SKM-1 (cell line): Measurements from ENCODE around the gene LGR5.

ENCODE experiments used
- DNase-seq: peaks from one replicate; lab custom pipeline; 2025; ENCODE audit not compliant: unreplicated experiment; lab: John Stamatoyannopoulos, UW

The LGR5 gene

DNA sequence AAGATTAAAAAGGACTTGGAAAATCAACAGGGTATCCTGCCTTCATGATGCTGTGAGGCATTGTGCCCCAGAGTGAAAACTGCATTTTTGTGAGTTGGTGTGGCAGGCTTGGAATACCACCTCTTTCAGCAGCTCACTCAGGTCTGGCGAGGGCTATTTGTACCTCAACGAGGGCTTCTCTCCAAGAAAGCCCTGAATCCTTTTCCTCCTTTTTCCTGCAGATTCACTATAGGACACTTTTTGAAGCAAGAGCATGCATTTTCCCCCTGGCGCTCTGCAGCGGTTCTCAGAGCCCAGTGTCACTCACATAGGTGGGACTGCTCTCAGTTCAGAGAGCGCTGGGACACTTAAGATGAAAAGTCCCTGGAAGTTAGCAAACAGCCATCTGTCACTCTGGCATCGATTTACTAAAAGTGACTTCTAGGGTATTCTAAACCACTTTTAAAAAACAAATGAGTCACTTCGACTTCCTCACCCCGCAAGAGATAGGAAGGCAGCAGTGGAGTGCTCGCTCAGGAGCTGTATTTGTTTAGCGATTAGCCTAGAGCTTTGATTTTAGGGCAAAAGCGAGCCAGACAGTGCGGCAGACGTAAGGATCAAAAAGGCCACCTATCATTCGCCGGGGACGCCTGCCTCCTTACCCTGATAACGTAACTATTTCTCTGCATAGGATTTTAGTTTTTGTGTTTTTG, 782 bp upstream of the LGR5 start:
- DNase-seq: no peak

DNA sequence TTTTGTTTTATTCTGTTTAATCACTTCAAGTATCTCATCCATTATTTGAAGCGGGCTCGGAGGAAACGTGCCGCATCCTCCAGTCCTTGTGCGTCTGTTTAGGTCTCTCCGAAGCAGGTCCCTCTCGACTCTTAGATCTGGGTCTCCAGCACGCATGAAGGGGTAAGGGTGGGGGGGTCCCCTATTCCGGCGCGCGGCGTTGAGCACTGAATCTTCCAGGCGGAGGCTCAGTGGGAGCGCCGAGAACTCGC, 311 bp upstream of the LGR5 start:
- no peak for DNase-seq

DNA sequence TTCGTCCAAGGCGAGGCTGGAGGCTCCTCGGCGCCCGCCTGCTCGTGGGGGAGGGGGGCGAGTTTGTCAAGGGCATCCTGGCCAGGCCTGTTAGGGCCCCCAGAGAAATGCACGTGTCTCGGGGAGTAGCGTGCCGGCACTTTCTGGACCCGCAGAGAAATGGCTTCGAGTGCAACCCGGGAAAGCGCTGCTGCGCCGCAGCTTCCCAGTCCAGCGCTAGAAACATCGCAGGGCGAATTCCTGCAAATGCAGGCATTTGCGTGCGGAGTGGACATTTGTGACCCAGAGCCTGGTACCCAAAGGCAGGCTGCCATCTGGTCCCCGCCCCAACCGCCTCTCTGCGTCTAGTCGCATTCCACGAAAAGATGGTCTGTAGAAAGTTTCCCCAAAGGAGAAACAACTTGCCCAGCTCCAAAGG, 756 bp downstream of the LGR5 start:
- no peak for DNase-seq

DNA sequence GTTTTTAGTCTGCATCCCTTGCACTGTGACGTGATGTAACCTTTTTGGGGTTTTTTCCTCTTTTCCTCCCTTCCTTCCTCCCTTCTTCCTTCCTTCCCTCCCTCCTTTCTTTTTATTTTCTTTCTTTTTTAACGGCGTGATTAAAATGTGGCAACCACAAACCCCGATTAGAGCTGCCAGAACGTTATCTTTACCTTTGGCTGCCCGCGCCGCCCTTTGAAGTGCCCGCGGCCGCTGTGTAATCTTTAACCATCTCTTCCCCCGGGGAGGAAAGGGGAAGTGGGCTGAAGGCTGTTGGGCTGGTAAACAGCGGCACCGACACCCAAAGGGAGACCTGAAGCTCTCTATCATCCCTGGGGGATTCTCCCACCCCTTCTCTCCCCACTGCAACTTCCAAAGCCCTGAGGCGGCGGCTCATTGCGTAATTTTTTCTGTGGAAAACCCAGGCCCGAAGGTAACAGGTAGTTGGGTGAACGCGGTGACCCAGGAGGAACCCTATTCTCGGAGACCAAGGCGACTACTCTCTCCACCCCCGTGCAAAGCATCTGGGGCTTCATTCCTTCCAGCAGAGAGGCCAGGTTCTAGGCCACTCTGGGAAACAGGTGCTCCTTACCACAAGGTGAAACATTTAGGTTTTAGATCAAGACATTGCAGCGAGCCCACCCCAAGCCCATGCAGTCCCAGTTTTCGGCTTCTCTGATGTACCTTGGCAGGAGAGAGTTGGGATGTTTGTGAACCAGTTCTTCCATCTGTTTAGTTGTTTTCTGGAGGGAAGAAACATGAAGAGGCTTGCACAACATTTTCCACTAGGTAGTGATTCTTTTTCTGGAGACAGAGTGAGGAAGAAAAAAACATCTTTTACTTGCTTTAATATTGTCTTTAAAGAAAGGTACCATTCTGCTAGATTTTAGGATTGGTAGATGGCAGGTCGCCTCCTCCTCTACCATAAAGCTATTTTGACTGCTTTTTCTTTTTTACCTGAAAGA, 1.5 kb downstream of the LGR5 start:
- no peak for DNase-seq

DNA sequence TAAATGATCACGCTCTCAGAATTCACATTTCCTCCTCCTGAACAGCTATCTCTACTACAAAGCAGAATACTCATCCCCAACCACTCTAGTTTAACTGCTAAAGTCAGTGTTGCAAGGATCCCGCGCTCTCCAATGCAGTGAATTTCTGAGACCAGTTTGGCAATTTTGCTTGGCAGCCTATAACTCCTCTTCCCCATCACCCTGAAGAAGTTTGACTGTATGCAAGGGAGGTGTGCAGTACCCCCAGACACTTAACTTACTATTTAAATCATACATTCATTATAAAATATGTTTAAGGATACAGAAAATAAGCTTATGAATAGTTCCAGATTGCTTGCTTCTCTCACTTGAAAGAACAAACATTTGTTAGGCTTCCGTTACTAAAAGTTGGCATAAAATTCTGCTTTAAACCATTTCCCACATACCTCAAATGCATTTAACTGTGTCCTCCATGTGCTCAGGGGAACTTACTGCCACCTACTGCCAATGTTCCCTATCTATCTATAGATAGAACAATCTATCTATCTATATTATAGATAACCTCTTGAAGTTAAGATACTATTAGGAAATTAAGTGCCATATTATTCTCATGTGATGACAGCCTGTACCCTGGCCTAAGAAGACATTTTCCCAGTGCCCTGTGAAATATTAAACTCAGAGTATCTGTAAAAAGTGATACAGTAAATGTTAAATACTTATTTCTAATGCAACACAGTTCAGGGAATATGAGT, 2.4 kb downstream of the LGR5 start:
- no peak for DNase-seq

DNA sequence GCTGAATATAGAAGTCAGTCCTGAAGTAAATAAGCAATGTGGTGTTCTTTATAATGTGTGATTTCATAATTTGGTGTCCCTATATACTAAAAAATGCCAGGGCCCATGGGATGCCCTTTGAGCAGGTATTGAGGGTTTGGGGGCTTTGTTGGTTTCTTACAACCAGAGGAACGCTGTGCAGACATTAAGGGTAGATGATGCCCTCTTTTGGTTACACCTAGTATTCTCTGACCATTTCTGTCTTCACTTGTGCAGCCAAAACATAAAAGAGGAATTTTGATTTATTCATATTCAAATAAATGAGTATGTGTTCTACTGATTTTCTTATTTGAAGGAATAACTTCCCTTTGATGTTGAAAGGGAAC, 3.0 kb downstream of the LGR5 start:
- no peak for DNase-seq

DNA sequence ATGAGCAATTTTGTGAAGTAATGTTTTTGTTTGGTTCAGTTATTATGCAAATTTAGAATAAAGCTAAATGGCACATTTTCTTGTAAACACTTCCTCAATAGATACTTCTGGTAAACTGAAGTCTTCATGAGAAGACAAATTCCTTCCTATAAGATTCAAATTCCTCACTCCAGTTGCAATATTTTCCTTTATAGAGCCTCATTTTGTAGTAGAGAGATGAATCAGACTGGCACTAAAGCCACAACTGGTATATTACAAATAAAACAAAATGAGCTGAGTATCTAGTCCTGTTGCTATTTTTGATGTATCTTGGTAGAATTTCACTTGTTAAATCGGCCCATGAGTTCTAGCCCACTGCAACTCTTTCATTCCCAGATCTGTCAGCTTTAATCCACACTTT, 5.5 kb downstream of the LGR5 start:
- DNase-seq: no peak

DNA sequence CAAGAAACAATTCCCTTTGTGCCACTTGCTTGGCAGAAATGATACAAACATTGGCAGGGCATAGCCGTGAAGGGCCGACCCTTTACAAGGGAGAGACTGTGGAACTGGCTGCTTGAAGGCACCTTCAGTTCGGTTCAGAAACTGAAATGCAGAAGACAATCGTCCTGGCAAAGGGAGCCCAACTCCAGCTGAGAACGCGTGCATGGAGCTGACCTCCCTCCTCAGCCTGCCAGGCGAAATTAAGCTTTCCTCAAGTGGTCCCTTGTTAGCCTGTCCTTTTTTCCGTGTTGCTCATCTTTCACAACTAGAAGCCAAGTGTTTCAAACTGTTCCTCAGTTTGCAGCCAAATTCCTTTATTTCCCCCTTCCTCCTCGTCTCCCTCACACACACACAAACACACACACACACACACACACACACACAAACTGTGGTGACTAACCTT, 8.1 kb downstream of the LGR5 start:
- no peak for DNase-seq

DNA sequence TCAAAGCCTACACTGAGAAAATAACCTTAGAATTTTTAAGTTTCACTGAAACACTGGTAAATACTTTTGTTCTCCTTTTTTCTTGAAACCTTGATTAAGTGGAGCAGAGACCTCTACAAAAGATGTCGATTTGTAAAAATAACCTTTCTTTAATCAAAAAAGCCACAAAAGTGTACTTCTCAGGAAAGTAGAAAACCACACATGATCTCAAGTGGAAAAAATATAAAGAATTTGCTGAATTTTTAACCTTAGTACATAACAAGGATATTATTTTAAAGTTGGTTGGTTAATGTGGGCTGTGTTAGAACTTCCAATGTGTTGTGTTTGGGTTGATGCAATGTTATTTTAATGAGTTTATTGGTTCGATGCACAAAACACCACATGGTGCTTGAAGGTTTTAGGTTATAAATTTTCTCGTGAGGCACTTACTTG, 8.6 kb downstream of the LGR5 start:
- DNase-seq: no peak

DNA sequence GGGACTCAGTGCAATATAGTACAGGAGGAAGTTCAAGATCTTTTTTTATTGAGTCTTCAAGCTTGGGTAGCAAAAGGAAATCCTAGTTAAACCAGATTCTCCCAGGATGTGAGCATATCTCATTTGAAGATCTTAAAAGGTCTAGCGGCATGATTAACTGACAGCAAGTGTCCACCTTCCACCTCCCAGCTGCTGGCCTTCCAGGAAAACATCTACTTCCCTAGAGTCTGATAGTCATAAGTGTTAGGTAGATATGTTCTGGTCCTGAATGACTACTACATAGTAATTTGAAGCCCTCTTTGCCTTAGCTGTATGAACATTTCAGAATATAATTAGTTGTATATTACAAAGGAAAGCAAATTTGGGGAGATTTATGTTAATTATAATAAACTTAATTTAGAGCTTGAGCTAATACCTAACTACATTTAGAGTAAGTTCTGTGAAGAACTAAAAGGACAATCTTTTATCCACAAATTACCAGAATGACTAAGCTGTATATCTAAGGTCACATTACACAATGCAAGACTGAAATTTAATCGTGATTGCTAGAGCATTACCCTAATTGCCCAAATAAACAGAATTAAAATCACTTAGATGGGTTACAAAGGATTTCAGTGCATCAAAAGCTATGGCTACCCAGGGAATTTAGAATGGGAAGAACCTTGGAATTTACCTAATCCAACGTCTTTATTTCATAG, 9.9 kb downstream of the LGR5 start:
- DNase-seq: no peak

DNA sequence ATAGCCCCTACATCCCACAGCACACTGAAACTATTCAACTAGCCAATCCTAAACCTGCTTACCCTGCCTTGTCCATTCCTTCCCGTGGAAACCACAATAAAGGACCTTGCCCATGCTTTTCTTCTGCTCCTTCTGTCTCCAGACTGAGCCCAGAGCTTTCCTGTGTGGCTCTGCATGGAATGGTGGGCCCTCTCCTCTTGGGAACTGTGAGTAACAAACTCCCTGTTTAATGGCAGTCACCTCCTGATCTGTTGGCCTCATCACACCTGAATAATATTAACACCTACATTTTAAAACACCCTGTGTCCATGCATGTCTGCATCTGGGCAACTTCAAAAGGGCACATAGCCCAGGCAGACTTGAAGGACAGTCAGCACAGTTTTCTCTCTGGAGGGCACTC, 12.4 kb downstream of the LGR5 start:
- DNase-seq: no peak

DNA sequence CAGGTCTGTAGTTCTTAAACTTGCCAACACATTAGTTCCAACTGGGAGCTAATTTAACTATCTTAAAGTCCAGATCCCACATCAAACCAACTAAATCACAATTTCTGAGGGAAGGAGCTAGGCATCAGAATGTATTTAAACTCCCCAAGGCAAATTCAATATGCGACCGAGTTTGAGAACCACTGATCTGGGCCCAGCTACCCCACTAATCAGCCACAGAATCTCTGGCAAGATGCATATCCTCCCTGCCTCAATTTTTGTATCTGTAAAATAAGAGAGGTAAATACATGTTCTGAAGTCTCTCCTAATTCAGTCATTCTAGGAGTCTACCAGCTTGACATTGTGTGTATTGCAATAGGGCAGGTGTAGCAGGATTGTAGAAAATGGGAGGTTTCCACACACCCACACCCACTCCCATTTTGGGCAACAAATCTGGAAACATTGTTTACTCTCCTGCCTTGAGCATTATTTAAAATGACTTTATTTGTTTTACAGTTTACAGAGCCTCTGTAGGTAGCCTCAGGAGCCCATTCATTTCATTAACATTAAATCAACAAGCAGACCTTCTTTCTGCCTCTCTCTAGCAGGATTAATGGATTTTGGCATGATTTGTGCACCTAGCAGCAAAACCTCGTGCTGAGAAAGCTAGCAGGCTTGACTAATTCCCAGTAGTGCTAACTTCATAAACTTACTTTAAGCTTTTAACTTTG, 15.6 kb downstream of the LGR5 start:
- DNase-seq: no peak

DNA sequence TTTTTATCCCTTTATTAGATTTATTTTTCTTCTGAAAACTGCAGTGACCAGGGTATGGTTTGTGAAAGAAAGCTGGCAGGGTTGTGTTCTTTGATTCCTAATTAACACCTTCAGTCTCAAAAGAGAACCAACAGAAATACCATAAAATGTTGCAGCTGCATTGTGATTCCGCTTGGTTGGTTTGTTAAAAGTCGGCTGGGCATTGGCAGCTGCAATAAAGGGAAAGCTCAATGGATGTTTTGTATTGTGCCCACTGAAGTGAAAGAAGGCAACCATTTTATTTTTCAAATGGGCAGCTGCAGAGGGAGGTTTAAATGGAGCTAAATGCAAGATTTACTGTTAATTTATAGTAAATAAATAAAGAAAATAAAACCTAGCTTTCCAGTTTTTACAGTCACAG, 16.7 kb downstream of the LGR5 start:
- no peak for DNase-seq

DNA sequence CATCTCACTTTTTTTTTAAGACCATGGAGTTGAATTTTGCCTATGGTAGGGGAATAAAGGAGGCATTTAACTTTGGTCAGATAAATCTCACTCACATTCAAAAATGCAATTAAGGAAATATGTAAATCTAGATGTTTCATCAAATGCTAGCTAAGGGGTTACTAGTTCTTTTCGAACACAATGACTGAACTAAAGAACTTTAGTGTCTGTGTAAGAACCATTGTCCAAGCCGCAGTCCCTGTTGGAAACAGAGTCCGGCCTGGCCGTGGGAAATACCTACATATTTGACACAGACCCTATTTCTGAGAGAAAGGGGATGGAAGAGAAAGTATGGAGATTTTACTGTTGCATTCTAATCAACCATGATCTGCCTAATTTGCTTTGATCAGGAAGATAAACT, 17.4 kb downstream of the LGR5 start:
- no peak for DNase-seq

DNA sequence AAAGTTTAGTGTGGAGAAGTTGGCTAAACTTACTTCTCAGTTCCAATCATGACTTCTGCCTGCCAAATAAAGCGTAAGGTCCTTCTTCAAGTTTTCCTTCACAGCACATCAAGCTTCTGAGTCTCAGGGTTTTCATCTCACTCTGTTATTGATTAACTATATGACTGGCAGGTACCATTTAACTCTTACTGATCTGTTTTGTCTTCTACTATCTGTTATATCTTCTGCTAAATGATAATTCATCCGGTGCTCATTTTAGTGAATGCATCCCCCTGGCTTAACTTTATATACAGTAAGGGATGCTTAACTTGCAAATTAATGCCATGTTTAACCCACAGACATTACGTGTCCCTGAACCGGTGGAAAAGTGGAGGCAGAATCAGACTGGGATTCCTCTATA, 20.7 kb downstream of the LGR5 start:
- no peak for DNase-seq

DNA sequence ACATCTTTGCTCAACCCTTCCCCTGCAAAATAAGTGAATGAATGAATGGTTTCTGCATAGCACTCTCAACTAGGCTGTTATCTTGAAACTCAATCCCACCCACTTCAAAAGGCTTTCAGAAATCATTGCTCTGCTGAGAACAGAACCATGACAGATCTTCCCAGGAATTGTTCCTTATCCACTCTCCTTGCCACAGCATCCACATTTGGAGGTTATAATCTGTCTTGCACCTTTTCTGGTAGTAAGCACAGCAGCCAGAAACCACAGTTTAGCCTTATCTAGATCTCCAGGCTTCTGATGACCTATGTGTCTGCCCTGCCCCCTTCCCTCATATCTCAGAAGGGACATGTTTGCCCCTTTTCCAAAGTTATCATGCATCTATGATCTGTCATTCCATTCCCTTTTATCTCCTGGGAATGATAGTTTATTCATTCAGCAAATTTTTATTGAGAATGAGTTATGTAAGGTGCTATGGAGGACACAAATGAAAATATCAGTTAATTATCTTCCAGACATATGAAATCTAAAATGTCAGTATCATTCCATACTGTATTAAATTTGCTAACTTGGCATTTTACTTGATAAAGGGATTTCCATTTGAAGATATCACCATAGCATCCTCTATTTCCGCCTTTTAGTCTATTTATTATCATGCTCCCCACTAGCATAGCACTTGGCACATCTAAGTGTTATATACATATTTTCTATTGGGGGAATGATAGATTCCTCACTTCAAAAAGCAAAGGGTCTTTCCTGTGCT, 21.4 kb downstream of the LGR5 start:
- no peak for DNase-seq

DNA sequence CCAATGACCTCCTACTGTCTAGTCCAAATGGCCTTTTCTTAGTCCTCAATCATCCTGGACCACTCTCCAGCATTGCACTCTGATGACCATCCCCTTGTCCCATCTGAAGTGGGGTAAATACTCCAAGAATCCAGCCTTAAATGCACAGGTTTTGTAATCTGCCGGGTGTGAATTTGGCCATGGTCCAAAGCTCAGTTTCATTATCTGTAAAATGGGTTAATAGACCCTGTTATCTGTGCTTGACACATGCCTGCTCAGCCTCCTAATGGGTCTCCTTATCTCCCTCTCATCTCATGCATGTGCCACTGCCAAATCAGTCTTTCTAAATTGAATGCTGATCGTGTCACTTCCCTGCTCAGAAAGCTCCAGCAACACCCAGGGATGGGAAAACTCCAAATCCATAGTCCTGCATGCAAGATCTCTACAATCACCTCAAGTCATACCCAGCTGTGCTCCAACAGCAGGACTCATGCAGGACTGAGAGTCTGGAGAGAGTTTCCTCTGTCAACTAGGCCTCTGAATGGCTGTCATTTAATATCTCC, 22.3 kb downstream of the LGR5 start:
- no peak for DNase-seq

DNA sequence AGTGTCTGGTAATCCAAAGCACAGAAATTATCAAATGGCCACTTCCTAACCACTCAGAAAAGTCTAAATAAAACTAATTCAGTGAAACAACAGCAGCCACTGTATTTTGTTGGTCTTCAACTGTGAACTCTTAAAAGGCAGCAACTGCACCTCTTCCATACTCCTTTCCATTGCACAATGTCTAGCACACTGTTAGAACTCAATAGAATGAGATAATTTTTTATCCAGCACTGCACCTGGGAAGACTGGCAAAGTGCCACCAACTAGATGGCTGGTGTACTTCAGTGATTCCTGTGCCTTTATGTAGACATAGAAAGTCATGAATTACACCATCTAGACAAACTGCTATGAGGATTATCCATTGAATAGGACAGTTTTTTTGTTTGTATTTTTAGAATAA, 26.2 kb downstream of the LGR5 start:
- no peak for DNase-seq

DNA sequence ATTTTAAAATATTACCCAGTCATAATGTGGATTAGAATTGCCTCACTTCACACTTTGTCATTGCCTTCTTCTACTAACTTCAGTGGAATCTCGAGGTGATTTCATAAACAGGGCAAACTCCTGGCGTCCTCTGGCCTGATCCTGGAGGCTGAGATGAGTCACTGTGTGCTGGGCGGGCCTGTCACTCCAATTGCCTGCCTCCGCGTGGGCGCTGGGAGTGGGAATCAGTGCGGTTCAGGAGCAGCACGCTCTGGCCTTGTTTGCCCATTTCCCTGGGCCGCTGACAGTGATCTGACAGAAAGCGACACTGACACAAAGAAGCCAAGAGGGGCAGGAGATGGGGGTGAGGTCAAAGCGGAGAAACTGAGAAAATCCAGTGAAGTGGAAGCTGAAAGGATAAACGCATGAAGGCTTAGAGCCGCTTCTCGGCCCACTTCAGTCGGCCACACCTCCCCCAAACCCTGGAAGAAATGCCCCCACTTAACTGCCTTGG, 29.7 kb downstream of the LGR5 start:
- no peak for DNase-seq
